GDM1 (cell line): ENCODE data around the gene FBF1.
"Not testable (repeated sequence)": the region's sequence is repeated elsewhere in the genome, so short reads cannot be mapped to it uniquely, and the experiment has no call there.

Experiments
- DNase-seq: peaks from one replicate; lab custom pipeline; 2025; lab: John Stamatoyannopoulos, UW

Gene FBF1, protein sequence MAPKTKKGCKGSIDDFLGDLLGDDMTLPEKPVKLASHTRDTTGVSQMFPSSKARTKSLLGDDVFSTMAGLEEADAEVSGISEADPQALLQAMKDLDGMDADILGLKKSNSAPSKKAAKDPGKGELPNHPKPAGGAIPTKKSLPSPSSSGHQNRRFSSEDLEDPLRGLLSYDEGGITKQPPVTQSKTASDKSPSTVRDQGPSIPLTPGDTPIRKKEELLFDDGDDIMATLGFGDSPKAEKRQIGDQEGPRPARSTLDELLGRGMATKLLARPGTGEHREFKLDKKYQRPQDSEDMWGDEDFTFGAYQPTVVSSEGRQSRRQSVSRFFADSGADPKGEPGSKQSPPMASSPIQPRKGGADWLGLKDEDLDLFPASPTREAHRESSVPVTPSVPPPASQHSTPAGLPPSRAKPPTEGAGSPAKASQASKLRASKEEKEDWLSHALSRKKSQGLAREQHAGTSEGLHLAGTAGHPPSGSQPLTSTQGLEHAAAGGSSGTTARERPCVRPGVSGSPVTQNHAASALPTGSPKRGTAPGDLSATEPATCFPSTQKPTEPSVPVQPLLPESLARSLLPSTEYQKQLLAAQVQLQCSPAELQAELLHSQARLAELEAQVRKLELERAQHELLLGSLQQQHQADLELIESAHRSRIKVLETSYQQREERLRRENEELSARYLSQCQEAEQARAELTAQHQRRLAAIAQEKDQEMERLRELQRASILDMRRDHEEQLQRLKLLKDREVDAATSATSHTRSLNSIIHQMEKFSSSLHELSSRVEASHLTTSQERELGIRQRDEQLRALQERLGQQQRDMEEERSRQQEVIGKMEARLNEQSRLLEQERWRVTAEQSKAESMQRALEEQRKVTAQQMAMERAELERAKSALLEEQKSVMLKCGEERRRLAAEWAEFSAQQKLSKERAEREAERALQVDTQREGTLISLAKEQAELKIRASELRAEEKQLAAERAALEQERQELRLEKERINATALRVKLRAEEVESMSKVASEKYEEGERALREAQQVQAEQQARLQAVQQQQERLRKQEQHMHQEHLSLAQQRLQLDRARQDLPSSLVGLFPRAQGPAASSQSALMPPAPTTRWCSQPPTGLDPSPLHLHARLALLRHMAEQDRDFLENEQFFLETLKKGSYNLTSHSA

DNA sequence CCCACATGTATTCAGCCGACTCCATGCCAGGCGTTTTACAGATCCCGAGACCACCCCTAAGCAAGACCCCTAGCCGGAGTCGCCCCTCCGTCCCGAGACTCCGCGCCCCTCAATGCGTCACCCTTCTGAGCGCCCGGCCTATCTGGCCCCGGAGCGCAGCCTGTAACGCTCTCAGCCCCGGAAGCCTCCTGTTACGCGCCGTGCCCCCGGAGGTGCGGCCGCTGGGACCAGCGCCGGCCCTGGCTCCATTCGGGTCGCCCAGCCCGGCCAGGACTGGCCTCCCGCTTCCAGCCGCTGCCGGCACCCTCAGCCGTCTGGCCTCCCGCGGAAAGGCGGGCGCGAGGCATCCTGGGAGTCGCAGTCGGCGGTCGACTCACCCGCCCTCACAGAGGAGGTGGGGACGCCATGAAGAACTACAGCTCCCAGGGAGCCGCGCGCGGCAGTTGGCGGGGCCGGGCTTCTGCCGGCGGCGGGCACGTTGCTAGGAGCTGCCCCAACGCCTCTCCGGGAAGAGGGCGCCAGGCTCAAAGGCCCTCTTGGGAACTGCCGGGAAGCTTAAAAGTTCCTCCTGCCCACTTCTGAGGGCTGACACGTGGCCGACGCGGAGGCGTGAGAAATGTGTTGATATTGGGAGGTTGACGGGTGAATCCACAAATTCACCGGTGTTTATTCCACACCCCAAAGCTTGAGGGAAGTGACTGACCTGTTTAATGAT, at the start of gene FBF1:
TSS of gene FBF1 (minus strand) at position 316 of the 715 bp plus-strand sequence. CDS start 2,893 bp downstream, outside the sequence.
- peak; percentile 89 for DNase-seq

DNA sequence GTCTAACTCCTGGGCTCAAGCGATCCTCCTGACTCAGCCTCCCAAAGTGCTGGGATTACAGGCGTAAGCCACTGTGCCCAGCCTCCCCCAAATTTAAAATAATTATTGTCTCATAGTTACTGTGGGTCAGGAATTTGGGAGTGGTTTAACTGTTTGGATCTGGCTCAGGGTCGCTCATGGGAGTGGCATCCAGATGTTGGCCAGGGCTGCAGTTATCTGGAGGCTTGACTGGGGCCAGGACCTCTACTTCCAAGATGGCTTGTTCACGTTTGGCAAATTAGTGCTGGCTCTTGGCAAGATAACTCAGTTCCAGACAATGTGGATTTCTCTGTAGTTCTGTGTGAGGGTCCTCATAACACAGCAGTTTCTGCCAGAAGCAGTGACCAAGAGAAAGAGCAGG, 46.2 kb upstream of the FBF1 start:
- no peak for DNase-seq

DNA sequence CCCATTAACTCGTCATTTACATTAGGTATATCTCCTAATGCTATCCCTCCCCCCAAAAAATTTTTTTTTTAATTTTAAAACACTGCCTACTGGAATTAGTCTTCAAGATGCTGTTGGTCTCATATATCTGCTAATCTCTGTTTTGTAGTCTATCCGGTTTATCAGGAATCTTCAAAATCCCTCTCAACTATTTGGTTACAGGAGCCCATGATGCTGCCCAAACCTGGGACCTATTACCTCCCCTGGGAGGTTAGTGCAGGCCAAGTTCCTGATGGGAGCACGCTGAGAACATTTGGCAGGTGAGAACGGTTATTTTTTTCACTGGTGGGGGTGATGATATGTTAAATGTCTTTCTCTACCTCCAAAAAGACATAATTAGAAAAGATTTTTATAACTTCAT, 45.1 kb upstream of the FBF1 start:
- no peak for DNase-seq

DNA sequence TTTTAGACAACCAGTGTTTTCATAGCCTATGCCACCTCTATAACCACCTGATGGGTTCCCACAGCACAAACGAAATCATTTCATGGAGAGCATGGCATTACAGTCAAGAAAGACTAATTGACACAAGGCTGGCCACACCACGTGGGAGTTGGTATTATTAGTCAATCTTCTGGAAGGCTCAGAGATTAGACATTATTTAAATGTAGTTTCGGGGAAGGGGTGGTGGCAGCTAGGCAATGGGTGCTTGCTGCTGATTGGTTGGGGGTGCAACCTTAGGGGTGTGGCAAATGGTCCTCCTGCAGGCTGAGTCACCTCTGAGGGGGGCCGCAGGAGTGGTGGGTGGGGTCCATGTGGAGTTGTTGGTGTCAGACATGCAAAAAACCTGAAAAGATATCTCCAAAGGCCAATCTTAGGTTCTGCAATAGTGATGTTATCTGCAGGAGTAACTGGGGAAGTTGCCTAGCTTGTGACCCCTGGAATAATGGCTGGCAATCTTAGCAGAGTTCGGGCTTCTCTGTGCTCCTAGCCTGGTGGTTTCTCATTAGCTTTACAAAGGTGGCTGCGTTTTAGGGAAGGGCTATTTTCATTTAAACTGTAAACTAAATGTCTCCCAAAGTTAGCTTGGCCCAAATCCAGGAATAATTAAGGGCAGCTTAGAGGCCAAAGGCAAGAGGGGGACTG, 42.8 kb upstream of the FBF1 start:
- DNase-seq, result no peak

DNA sequence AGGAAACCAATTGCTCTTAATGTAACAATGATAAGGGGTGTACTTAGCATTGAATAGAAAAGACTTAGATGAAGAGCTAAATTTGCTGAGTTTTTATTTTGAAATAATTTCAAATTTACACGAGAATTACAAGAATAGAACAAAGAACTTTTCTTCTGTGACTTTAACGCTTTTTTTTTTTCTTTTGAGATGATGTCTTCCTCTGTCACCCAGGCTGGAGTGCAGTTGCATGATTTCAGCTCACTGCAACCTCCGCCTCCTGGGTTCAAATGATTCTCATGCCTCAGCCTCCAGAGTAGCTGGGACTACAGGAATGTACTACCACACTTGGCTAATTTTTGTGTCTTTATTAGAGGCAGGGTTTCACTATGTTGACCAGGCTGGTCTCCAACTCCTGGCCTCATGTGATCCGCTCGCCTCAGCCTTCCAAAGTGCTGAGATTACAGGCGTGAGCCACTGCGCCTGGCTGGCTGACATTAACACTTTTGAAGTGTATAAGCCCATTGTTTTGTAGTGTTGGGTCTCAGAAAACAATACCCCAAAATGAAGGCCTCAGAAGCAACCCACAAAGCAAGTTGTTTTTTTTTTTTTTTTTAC, 40.3 kb upstream of the FBF1 start:
- no peak for DNase-seq

DNA sequence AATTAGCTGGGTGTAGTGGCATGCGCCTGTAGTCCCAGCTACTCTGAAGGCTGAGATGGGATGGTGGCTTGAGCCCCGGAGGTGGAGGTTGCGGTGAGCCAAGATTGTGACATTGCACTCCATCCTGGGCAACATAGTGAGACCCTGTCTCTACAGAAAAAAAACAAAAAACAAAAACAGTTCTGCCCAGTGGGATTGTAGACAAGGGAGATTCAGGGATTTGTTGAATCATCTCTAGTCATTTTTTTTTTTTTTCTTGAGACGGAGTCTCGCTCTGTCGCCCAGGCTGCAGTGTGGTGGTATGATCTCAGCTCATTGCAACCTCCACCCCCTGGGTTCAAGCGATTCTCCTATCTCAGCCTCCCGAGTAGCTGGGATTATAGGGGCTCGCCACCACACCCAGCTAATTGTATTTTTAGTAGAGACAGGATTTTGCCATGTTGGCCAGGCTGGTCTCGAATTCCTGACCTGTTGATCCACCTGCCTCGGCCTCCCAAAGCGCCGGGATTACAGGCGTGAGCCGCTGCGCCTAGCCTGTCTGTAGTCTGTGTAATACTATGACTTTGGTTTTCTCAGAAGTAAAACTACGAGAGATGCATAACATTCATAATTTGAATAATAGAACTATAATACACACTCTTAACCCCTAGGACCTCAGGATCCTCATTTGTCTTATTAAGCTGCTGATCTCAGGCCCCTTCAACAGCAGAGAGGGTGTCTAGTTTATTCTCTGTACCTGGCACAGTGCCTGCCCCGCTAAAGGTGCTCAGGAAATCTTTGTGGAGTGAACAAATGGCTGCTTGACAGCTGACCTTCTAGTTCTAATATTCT, 39.6 kb upstream of the FBF1 start:
- DNase-seq, result no peak

DNA sequence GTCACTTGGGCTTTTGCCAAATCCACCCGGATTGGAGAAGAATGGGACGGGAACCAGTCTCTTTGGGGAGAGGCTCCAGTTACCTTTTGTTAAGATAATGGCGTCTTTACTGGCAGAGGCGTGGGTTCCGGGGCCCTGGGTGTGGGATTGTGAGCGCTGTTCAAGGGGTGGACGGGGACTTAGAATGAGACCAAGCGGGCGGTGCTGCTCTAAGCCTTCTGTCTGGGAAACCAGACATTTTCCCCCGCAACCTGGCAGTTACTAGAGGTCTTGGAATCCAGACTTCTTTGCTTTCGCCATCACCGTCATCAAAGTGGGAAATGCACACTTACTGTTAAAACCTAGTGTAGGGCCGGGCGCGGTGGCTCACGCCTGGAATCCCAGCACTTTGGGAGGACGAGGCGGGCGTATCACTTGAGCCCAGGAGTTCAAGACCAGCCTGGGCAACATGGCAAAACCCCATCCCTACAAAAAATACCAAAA, 38.9 kb upstream of the FBF1 start:
- no peak for DNase-seq

DNA sequence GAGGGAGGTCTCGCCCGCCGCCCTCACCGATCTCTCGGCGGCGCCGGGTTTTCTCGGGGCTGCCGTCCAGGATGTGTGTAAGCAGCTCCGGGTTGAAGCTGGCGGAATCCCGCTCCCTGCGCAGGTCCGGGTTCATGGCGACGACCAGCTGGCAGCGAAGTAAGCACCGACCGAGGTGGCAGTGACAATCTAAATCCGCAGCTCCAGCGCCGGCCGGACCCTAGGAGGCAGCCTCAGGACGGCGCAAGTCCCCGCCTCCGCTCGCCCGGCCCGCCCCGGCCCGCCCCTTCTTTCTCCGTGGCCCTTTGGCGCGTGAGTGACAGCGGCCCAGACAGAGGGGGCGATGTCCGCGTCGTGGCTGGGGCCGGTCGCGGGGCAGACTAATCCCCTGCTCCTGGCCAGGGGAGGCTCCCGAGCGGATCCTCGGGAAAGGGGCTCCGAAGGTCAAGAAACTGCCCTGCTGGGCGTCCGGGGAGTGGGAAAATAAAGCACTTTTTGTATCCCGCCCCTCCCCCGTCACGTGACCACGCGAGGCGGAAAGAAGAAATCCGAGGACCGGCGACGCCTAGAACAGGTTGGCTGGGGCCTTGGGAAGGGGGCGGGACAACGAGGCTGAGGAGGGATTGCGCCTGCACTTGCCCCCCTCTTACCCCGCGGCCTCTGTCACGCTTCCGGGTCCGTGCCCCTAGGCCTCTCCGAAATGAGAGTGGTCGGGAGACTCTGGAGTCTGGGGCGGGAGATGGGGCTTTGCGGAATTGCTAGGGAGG, 38.3 kb upstream of the FBF1 start, which contains the start of the genes ACOX1 and TEN1:
TSS of gene ACOX1 (minus strand) at position 229 of the 767 bp plus-strand sequence. CDS start at position 136, 93 bp downstream.
TSS of gene TEN1 (plus strand) at position 303 of the 767 bp plus-strand sequence. CDS start 6,953 bp downstream, outside the sequence.
- peak; percentile 94 for DNase-seq

DNA sequence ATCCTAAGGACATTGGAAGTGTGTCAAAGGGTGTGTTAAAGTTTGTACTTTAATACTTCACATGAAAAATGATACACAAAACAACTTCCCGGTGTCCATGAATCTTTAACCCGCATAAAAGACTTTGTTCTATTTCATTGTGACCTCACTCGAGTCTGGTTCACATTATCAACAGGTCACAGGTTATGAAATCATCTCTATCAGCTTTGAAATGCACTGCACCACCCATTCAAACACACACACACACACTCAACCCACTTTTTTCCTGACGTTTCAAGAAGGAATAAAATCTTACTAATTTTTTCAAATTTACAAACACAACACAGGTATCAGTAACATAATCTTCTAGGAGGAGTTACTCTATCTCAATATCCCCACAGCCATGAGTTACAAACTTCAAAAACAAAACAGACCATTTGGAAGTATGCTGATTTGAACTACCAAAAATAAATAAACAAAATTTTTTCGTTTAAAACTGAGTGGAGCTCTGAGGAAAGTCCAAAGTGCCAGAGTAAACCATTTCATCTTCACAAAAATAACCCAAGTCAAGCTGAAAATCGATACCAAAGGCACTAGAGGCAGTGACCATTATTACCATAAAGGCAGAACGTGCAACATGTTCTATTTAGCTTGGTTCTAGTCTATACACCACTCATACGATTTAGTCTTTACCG, 35.5 kb upstream of the FBF1 start:
- no peak for DNase-seq

DNA sequence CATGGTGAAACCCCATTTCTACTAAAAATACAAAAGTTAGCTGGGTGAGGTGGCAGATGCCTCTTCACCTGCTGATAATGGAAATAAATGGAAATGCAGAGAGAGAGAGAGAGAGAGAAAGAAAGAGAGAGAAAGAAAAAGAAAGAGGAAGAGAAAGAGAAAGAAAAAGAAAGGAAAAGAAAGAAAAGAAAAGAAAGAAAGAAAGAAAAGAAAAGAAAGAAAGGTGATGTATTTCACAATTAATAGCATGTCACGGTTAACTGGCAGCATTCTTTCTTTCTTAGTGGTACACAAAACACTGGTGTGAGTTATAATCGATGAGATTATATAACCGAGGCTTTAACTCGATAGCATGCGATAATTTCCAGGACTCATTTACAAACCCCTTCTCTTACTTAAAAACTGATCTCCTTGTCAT, 34.9 kb upstream of the FBF1 start:
- no peak for DNase-seq

DNA sequence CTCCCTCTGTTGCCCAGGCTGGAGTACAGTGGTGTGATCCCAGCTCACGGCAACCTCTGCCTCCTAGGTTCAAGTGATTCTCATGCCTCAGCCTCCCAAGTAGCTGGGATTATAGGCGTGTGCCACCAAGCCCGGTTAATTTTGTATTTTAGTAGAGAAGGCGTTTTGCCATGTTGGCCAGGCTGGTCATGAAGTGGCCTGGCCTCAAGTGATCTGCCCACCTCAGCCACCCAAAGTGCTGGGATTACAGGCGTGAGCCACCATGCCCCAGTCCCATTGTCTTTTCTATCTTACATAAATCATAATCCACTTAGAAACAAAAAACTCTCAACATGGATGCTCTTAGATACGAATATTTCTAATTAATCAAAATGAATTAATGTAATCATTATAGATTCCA, 34.3 kb upstream of the FBF1 start:
- DNase-seq, result not testable (repeated sequence)

DNA sequence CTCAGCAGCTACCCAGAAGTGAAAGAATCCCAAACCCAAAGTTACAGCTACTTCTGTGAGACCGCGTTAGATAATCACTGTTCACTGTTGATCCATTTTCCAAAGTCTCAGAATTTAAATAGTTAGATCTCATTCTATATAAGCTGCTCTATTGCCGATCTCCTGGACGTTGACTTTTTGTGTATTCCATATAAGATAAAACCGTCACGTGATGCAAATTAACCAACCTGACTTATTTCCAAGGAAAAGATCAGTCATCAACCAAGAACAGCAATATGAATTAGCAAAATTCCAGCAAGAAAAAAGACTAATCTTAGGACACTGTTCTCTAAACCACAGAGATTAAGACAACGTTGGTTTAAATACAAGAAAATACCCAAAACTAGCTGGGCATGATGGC, 29.8 kb upstream of the FBF1 start:
- no peak for DNase-seq

DNA sequence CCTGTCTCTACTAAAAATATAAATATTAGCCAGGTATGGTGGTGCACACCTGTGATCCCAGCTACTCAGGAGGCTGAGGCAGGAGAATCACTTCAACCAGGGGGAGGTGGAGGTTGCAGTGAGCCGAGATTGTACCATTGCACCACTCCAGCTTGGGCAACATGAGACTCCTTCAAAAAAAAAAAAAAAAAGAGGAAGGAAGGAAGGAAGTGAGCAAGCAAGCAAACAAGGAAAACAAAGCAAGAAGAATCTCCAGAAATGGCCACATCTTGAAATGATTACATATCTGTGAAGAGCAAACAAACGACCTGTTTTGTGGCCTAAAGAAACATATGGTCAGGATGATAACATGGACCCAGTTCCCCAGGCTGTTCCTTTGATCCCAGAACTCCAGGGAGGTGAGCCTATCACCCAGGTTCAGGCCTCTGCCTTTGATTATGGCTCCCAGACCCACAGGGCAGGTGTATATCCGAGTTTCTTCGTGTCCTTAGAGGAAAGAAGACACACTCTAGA, 29.2 kb upstream of the FBF1 start:
- DNase-seq, result no peak

DNA sequence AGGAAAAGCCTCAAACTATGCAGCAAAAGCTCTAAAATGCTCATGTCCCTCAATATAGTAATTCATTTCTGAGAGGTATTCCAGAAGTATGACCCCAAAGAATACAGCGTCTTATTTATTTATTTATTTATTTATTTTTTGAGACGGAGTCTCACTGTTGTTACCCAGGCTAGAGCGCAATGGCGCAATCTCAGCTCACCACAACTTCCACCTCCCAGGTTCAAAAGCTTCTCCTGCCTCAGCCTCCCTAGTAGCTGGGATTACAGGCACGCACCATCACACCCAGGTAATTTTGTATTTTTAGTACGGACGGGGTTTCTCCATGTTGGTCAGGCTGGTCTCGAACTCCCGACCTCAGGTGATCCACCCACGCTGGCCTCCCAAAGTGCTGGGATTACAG, 28.2 kb upstream of the FBF1 start:
- DNase-seq, result not testable (repeated sequence)

DNA sequence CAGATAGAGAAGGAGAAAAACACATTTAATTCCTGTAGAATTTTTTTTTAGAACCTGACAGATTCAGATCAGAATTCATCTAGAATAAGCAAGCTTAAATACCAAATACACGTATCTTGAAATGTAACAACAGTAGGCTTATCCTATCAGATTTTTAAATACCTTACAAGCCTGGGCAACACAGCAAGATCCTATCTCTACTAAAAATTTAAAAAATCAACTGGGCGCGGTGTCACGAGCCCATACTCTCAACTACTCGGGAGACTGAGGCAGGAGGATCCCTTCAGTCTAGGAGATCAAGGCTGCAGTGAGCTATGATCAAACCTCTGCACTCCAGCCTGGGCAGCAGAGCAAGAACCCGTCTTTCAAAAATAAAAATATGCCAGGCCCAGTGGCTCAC, 24.6 kb upstream of the FBF1 start:
- no peak for DNase-seq

DNA sequence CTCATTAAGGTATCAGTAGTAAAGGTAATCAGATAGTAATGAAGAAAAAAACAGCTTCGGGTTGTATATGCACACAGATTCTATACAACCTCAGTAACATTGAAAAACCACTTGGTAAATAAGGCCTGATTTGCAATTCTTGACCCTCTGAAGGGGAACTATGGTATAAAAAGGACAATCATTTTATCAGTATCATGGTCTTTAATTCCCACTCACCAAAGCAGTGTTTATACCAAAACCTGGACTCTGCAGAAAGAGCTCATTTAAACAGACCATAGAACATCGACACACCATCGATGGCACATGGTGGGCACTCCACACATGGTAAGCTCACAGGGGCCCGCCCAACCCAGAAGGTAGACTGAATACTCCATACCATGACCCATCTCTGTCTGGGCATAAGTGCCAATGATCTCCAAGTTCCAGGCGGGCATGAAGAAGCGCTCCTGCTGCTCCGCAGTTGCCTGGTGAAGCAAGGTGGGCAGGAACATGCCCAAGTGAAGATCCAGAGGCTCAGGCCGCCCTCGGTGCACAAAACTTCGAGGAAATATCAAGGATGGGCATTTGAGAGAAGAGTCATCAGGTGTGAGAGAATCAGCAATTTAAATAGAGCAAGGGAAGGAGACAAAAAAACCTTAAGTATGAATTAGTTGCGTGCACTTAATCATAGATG, 19.1 kb upstream of the FBF1 start:
- DNase-seq, result no peak
